PC-3 (cell line): ENCODE data around the gene IL11. TPM values are rescaled to one million over a fixed set of nuclear protein-coding genes. Genes with fewer than 3 reads are reported as not detected.

Experiments used
- ATAC-seq: fragments of 200-7000 bp; cut with Tn5 transposase; 2 replicates; pipeline ENCODE4 v1.9.1; 2020; ENCODE audit warnings: mild to moderate bottlenecking, moderate library complexity
- BruUV-seq: library from RNA; stranded (reverse); fragments of 400-500 nt; replicated peaks from 2 replicates; lab custom pipeline; 2021; lab: Mats Ljungman, UMichigan
- CTCF ChIA-PET: fragments of 300-600 bp; sonication (Branson Sonifier 250); formaldehyde crosslinking; loops from one replicate; lab custom pipeline; 2022; ENCODE audit warnings: antibody characterized with exemption; lab: Charles Lee
- POLR2A ChIA-PET: fragments of 300-600 bp; sonication (Branson Sonifier 250); formaldehyde crosslinking; loops from one replicate; lab custom pipeline; 2022; ENCODE audit warnings: antibody characterized with exemption; ENCODE audit not compliant: unreplicated experiment; lab: Charles Lee
- DNase-seq: peaks from one replicate; pipeline ENCODE4 v3.0.0-alpha.2; 2015
- H2AFZ ChIP-seq: fragments of 300-600 bp; sonication (generic); 2 replicates; pipeline ENCODE4 v1.6.0; 2016; ENCODE audit warnings: antibody characterized with exemption, low read length
- H3F3A ChIP-seq: fragments of 300-600 bp; sonication (generic); one replicate; pipeline ENCODE4 v1.6.0; 2017; ENCODE audit warnings: antibody characterized with exemption, low read length, control low read depth, mild to moderate bottlenecking; ENCODE audit not compliant: unreplicated experiment
- H3K27ac ChIP-seq: fragments of 300-600 bp; sonication (generic); 2 replicates; pipeline ENCODE4 v1.5.1; 2016; ENCODE audit warnings: mild to moderate bottlenecking, low read length
- H3K27me3 ChIP-seq: fragments of 300-600 bp; sonication (generic); 2 replicates; pipeline ENCODE4 v1.6.1; 2016; ENCODE audit warnings: low read length, mixed read lengths
- H3K36me3 ChIP-seq: fragments of 300-600 bp; sonication (generic); 2 replicates; pipeline ENCODE4 v1.6.1; 2016; ENCODE audit warnings: low read depth, mixed run types, low read length, mixed read lengths
- H3K4me1 ChIP-seq: fragments of 300-600 bp; sonication (generic); 2 replicates; pipeline ENCODE4 v1.5.1; 2016; ENCODE audit warnings: low read length; ENCODE audit not compliant: insufficient read depth
- H3K4me2 ChIP-seq: fragments of 300-600 bp; sonication (generic); 2 replicates; pipeline ENCODE4 v1.6.0; 2016; ENCODE audit warnings: low read length
- H3K4me3 ChIP-seq: fragments of 300-600 bp; sonication (generic); 2 replicates; pipeline ENCODE4 v1.5.1; 2016; ENCODE audit warnings: mild to moderate bottlenecking, low read length, mixed read lengths
- H3K79me2 ChIP-seq: fragments of 300-600 bp; sonication (generic); 2 replicates; pipeline ENCODE4 v1.6.1; 2017; ENCODE audit warnings: low read length, mixed read lengths
- H3K9ac ChIP-seq: fragments of 300-600 bp; sonication (generic); 2 replicates; pipeline ENCODE4 v1.6.0; 2016; ENCODE audit warnings: mild to moderate bottlenecking, low read length
- H3K9me2 ChIP-seq: fragments of 300-600 bp; sonication (generic); replicated peaks from 2 replicates; pipeline ENCODE4 v1.6.1; 2016; ENCODE audit warnings: mixed run types, low read length, mixed read lengths
- H3K9me3 ChIP-seq: fragments of 300-600 bp; sonication (generic); 2 replicates; pipeline ENCODE4 v1.6.1; 2016; ENCODE audit warnings: low read length, mixed read lengths
- H4K20me1 ChIP-seq: fragments of 300-600 bp; sonication (generic); 2 replicates; pipeline ENCODE4 v1.6.1; 2016; ENCODE audit warnings: low read length, mixed read lengths
- EZH2 ChIP-seq: fragments of 300-600 bp; sonication (generic); IDR thresholded peaks from one replicate; pipeline ENCODE4 v1.6.1; 2017; ENCODE audit warnings: antibody characterized with exemption, mild to moderate bottlenecking, low read length; ENCODE audit not compliant: unreplicated experiment
- EZH2phosphoT487 ChIP-seq: fragments of 300-600 bp; sonication (generic); IDR thresholded peaks from 2 replicates; pipeline ENCODE4 v1.6.1; 2018; ENCODE audit warnings: mild to moderate bottlenecking, antibody characterized with exemption, low read length, borderline replicate concordance
- intact Hi-C: fragments of 100-400 bp; cut with micrococcal nuclease; formaldehyde crosslinking; loops from 2 replicates; pipeline ENCODE4 v1.9.0; 2023
- total RNA-seq: library from RNA; depleted of rRNA; stranded (reverse); fragments of >200 nt; gene quantifications from 2 replicates; pipeline ENCODE4 v1.2.3, GENCODE V29; 2014
- TF ChIP-seq, protein P1 (sequence below): fragments of 300-600 bp; sonication (generic); conservative IDR thresholded peaks from 2 replicates; pipeline ENCODE4 v1.5.1; 2017; ENCODE audit warnings: antibody characterized with exemption, low read depth, mild to moderate bottlenecking, low read length

IL11 gene
- total RNA-seq, 1 experiment from 2014 or later, result 7.5 TPM

- peak overlapping the region; percentile 91 for H3K4me2 ChIP-seq
- peak overlapping the region; percentile 16; the same call in 1 of the 2 replicates for H3K27ac ChIP-seq
- ChIA-PET POLR2A (interaction anchor here (0.6 kb wide), 1 partner anchor 93 kb away, joined by 7 read pairs; no protein-coding TSS in a partner anchor), CTCF (no interaction called here)
- no peaks in the 10 kb centered on the region for H3K36me3 ChIP-seq
- H3K9ac ChIP-seq, result no peak overlapping the region
- intact Hi-C loops, result no loop called here
- TF ChIP-seq EZH2phosphoT487 (no peak), EZH2 (no peak)
- TF ChIP-seq, protein P1, sequence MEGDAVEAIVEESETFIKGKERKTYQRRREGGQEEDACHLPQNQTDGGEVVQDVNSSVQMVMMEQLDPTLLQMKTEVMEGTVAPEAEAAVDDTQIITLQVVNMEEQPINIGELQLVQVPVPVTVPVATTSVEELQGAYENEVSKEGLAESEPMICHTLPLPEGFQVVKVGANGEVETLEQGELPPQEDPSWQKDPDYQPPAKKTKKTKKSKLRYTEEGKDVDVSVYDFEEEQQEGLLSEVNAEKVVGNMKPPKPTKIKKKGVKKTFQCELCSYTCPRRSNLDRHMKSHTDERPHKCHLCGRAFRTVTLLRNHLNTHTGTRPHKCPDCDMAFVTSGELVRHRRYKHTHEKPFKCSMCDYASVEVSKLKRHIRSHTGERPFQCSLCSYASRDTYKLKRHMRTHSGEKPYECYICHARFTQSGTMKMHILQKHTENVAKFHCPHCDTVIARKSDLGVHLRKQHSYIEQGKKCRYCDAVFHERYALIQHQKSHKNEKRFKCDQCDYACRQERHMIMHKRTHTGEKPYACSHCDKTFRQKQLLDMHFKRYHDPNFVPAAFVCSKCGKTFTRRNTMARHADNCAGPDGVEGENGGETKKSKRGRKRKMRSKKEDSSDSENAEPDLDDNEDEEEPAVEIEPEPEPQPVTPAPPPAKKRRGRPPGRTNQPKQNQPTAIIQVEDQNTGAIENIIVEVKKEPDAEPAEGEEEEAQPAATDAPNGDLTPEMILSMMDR, result no peak
- H3F3A ChIP-seq, result no peaks in the 10 kb centered on the region
- H3K4me3 ChIP-seq, result peak overlapping the region; percentile 68; the same call in 1 of the 2 replicates
- H3K9me3 ChIP-seq, result no peaks in the 10 kb centered on the region
- no peaks in the 10 kb centered on the region for H3K9me2 ChIP-seq
- no peaks in the 10 kb centered on the region for H4K20me1 ChIP-seq
- no peak overlapping the region for H2AFZ ChIP-seq
- ATAC-seq, result no peak
- no peaks in the 10 kb centered on the region for H3K79me2 ChIP-seq
- peaks cover 17% of the 10 kb centered on the region for H3K27me3 ChIP-seq
- peaks cover 45% of the 10 kb centered on the region for H3K4me1 ChIP-seq
- BruUV-seq, result no TSS peak
- DNase-seq, result no peak
Measured at GRCh38 chr19:55352549-55353145, 17.6 kb downstream of the IL11 start.

DNA sequence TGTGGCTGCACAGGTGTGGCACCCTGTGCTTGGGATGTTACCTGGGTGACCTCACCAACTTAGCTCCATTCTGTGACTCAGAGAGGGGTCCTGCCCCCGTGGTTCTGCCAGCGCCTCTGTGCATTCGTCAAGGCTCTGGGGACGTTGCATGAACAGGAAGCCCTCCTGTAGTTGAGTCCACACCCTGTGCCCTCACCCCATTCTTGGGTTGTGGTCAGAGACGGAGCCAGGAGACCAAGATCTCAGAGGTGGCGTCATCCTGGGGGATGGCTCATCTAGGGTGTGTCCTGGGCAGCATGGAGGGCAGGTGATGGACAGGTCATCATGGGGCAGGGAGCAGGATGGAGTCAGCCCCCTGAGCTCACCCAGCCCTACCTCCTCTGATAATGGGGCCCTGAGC lies 18.2 kb downstream of the IL11 start:
- ChIA-PET CTCF (no interaction called here), POLR2A (interaction anchor here (0.6 kb wide), 1 partner anchor 13 kb away, joined by 4 read pairs; the partner anchor contains the start of gene KMT5C)
- H3K27me3 ChIP-seq, result peaks cover 17% of the 10 kb centered on the region
- DNase-seq (peak; percentile 89), ATAC-seq (peak; percentile 41)
- no TSS peak for BruUV-seq
- H3K27ac ChIP-seq, result peak overlapping the region; percentile 49
- intact Hi-C loops, result no loop called here
- no peak overlapping the region for H2AFZ ChIP-seq
- no peaks in the 10 kb centered on the region; the same call in 1 of the 2 replicates for H3K36me3 ChIP-seq
- no peaks in the 10 kb centered on the region for H3F3A ChIP-seq
- H3K9ac ChIP-seq, result no peak overlapping the region
- no peaks in the 10 kb centered on the region for H3K9me2 ChIP-seq
- no peaks in the 10 kb centered on the region for H3K9me3 ChIP-seq
- H3K4me2 ChIP-seq, result peak overlapping the region; percentile 91
- H3K4me3 ChIP-seq, result no peak overlapping the region
- H3K79me2 ChIP-seq, result no peaks in the 10 kb centered on the region
- peaks cover 45% of the 10 kb centered on the region for H3K4me1 ChIP-seq
- TF ChIP-seq EZH2, result no peak
- TF ChIP-seq, protein P1, result no peak
- no peak for TF ChIP-seq EZH2phosphoT487
- no peaks in the 10 kb centered on the region for H4K20me1 ChIP-seq

- no peak overlapping the region for H3K4me2 ChIP-seq
- H3K9ac ChIP-seq, result no peak overlapping the region
- no peaks in the 10 kb centered on the region; the same call in 1 of the 2 replicates for H3K36me3 ChIP-seq
- peaks cover 17% of the 10 kb centered on the region for H3K27me3 ChIP-seq
- no peaks in the 10 kb centered on the region for H3K9me3 ChIP-seq
- TF ChIP-seq EZH2, result no peak
- TF ChIP-seq, protein P1, result no peak
- no peak for TF ChIP-seq EZH2phosphoT487
- H3F3A ChIP-seq, result no peaks in the 10 kb centered on the region
- no peaks in the 10 kb centered on the region for H3K79me2 ChIP-seq
- H3K4me3 ChIP-seq, result no peak overlapping the region
- ChIA-PET POLR2A (no interaction called here), CTCF (no interaction called here)
- no TSS peak for BruUV-seq
- DNase-seq (no peak), ATAC-seq (no peak)
- no peaks in the 10 kb centered on the region for H3K9me2 ChIP-seq
- intact Hi-C loops, result no loop called here
- peak overlapping the region; percentile 49; the same call in 1 of the 2 replicates for H3K27ac ChIP-seq
- H4K20me1 ChIP-seq, result no peaks in the 10 kb centered on the region
- H2AFZ ChIP-seq, result no peak overlapping the region
- peaks cover 45% of the 10 kb centered on the region for H3K4me1 ChIP-seq
Measured at GRCh38 chr19:55350620-55351315, 19.5 kb downstream of the IL11 start.
